Measurements from ENCODE around the gene XRN1. TPM values are rescaled to one million over a fixed set of nuclear protein-coding genes. Genes with fewer than 3 reads are reported as not detected.
A peak's percentile ranks its signal among the peaks of the same experiment; 100 is the strongest.

XRN1 gene
- total and polyA plus RNA-seq, 2 donors (not counting 1 experiment from before 2014, with no cell fraction given) = 19.9 to 55.7 TPM

GRCh38 chr3:142259359-142259758 is 188.5 kb downstream of the XRN1 start:
- H3K9ac ChIP-seq (ENCODE audit: insufficient read depth, low read length) = no peak overlapping the region
- no peak overlapping the region for H3K27ac ChIP-seq (ENCODE audit: insufficient read depth, low read length)
- no peak overlapping the region for H3K4me2 ChIP-seq (ENCODE audit: extremely low read depth, insufficient read depth, low read length)
- no peaks in the 10 kb centered on the region for H3K79me2 ChIP-seq (ENCODE audit: control insufficient read depth, insufficient read depth, low read length)
- H3K9me3 ChIP-seq (ENCODE audit: control insufficient read depth, insufficient read depth, low read depth, low read length) = no peaks in the 10 kb centered on the region
- no peaks in the 10 kb centered on the region for H3K36me3 ChIP-seq (ENCODE audit: control insufficient read depth, insufficient read depth, low read length)
- DNase-seq (ENCODE audit: low read depth in 2 of 2) = no peak
- no peak overlapping the region for H3K4me3 ChIP-seq (replicated peaks in 1 of 4; ENCODE audit: control extremely low read depth in 1 of 4, insufficient read depth in 1 of 4, low read depth in 3 of 4, low read length in 4 of 4)
- H3K4me1 ChIP-seq (ENCODE audit: control insufficient read depth, extremely low read depth, insufficient read depth, low read length) = no peaks in the 10 kb centered on the region
- H3K27me3 ChIP-seq (ENCODE audit: control insufficient read depth, insufficient read depth, low read length) = no peaks in the 10 kb centered on the region
- no peaks in the 10 kb centered on the region for H4K20me1 ChIP-seq (ENCODE audit: control insufficient read depth, extremely low read depth, insufficient read depth, low read length)
- TF ChIP-seq CTCF (conservative IDR thresholded peaks at IDR 0.05 in 1 of 2, IDR thresholded peaks at IDR 0.05 in 1 of 2; ENCODE audit: low read depth in 1 of 2, low read length in 2 of 2) (no peak), EZH2 (IDR thresholded peaks at IDR 0.05; ENCODE audit: low read length, missing control alignments) (no peak)
- no peak overlapping the region for H2AFZ ChIP-seq (ENCODE audit: low read length)

- Histone ChIP-seq H2AFZ (ENCODE audit: low read length) (no peak overlapping the region), H3K36me3 (ENCODE audit: control insufficient read depth, insufficient read depth, low read length) (no peaks in the 10 kb centered on the region), H3K9ac (ENCODE audit: insufficient read depth, low read length) (no peak overlapping the region), H3K9me3 (ENCODE audit: control insufficient read depth, insufficient read depth, low read depth, low read length) (no peaks in the 10 kb centered on the region), H3K4me1 (ENCODE audit: control insufficient read depth, extremely low read depth, insufficient read depth, low read length) (no peaks in the 10 kb centered on the region), H3K27ac (ENCODE audit: insufficient read depth, low read length) (no peak overlapping the region), H4K20me1 (ENCODE audit: control insufficient read depth, extremely low read depth, insufficient read depth, low read length) (no peaks in the 10 kb centered on the region), H3K27me3 (ENCODE audit: control insufficient read depth, insufficient read depth, low read length) (no peaks in the 10 kb centered on the region), H3K4me2 (ENCODE audit: extremely low read depth, insufficient read depth, low read length) (peak overlapping the region; percentile 8), H3K79me2 (ENCODE audit: control insufficient read depth, insufficient read depth, low read length) (no peaks in the 10 kb centered on the region), H3K4me3 (replicated peaks in 1 of 4; ENCODE audit: control extremely low read depth in 1 of 4, insufficient read depth in 1 of 4, low read depth in 3 of 4, low read length in 4 of 4) (no peak overlapping the region)
- TF ChIP-seq CTCF (conservative IDR thresholded peaks at IDR 0.05 in 1 of 2, IDR thresholded peaks at IDR 0.05 in 1 of 2; ENCODE audit: low read depth in 1 of 2, low read length in 2 of 2) (no peak), EZH2 (IDR thresholded peaks at IDR 0.05; ENCODE audit: low read length, missing control alignments) (no peak)
- DNase-seq (ENCODE audit: low read depth in 2 of 2) = no peak
Observed at GRCh38 chr3:142256712-142257333, 191.0 kb downstream of the XRN1 start.

Other genes starting within 250 kb of the XRN1 start
- gene GK5, start 222.5 kb downstream of the XRN1 start, total RNA-seq = 6.2 and 8.8 TPM in 2 replicates
- gene GK5, start 222.5 kb downstream of the XRN1 start, polyA plus RNA-seq = 7.2 and 12.7 TPM in 2 replicates
- 17.0 and 21.6 TPM in 2 replicates for gene ATR, start 130.7 kb upstream of the XRN1 start, total RNA-seq
- gene ATR, start 130.7 kb upstream of the XRN1 start, polyA plus RNA-seq = 12.5 and 14.6 TPM in 2 replicates
- gene PLS1, start 148.4 kb upstream of the XRN1 start, total RNA-seq = 0.51 and 0.83 TPM in 2 replicates
- gene PLS1, start 148.4 kb upstream of the XRN1 start, polyA plus RNA-seq = 0.59 and 1.1 TPM in 2 replicates